MCF 10A (cell line): ENCODE measurements around the gene OAF. TPM values are rescaled to one million over a fixed set of nuclear protein-coding genes. Genes with fewer than 3 reads are reported as not detected.

Source experiments
- BruUV-seq: library from RNA; stranded (reverse); fragments of 400-500 nt; replicated peaks from 2 replicates; lab custom pipeline; 2021; lab: Mats Ljungman, UMichigan
- CTCF ChIA-PET: fragments of 300-600 bp; sonication (Branson Sonifier 250); formaldehyde crosslinking; extraction: SDS; loops from one replicate; lab custom pipeline; 2021; ENCODE audit warnings: antibody characterized with exemption, inconsistent platforms; lab: Yijun Ruan, JAX
- POLR2A ChIA-PET: fragments of 300-600, 350-650 bp; sonication (Branson Sonifier 250); formaldehyde crosslinking; extraction: SDS; loops from one replicate; lab custom pipeline; 2020; ENCODE audit warnings: antibody characterized with exemption, inconsistent platforms; lab: Yijun Ruan, JAX
- DNase-seq: peaks from one replicate; pipeline ENCODE4 v3.0.0-alpha.2; 2018; ENCODE audit not compliant: unreplicated experiment
- H3K27ac Mint-ChIP-seq: one replicate; pipeline ENCODE4 v1.8.0; 2022; ENCODE audit warnings: mild to moderate bottlenecking, low read depth, mixed read lengths; ENCODE audit not compliant: unreplicated experiment
- H3K27me3 Mint-ChIP-seq: one replicate; pipeline ENCODE4 v1.8.0; 2022; ENCODE audit warnings: mixed read lengths; ENCODE audit not compliant: insufficient read depth, unreplicated experiment
- H3K36me3 Mint-ChIP-seq: one replicate; pipeline ENCODE4 v1.8.0; 2022; ENCODE audit warnings: mild to moderate bottlenecking, moderate library complexity, mixed read lengths; ENCODE audit not compliant: insufficient read depth, unreplicated experiment
- H3K4me1 Mint-ChIP-seq: one replicate; pipeline ENCODE4 v1.8.0; 2022; ENCODE audit warnings: mixed read lengths; ENCODE audit not compliant: insufficient read depth, unreplicated experiment
- H3K4me3 Mint-ChIP-seq: one replicate; pipeline ENCODE4 v1.8.0; 2022; ENCODE audit warnings: mild to moderate bottlenecking, moderate library complexity, mixed read lengths; ENCODE audit not compliant: unreplicated experiment
- H3K9me3 Mint-ChIP-seq: one replicate; pipeline ENCODE4 v1.8.0; 2022; ENCODE audit warnings: mixed read lengths; ENCODE audit not compliant: unreplicated experiment
- CTCF ChIP-seq: fragments of 200-600 bp; IDR thresholded peaks from one replicate; pipeline ENCODE4 v1.8.0; 2022; ENCODE audit warnings: antibody characterized with exemption, mild to moderate bottlenecking; ENCODE audit not compliant: unreplicated experiment
- intact Hi-C: fragments of 100-400 bp; cut with micrococcal nuclease; formaldehyde crosslinking; loops from 2 replicates; pipeline ENCODE4 v1.14.1; 2022
- total RNA-seq: library from RNA; stranded (reverse); gene quantifications from 2 replicates; pipeline ENCODE4 v1.2.3, GENCODE V29; 2022

Gene OAF
- total RNA-seq, 1 experiment from 2014 or later: 21.6 TPM

GRCh38 chr11:120212926-120213325, 2.1 kb downstream of the OAF start:
- peaks cover 31% of the 10 kb centered on the region for H3K4me1 Mint-ChIP-seq
- no peaks in the 10 kb centered on the region for H3K9me3 Mint-ChIP-seq
- CTCF ChIA-PET: interaction anchor here (0.5 to 2.9 kb wide), 9 partner anchors 16 to 244 kb away, joined by 3 to 10 read pairs (median 4); no protein-coding TSS in a partner anchor
- DNase-seq: no peak
- no peaks in the 10 kb centered on the region for H3K36me3 Mint-ChIP-seq
- intact Hi-C loops: no loop called here
- POLR2A ChIA-PET: no interaction called here
- no peak for TF ChIP-seq CTCF
- no peak overlapping the region for H3K4me3 Mint-ChIP-seq
- no TSS peak for BruUV-seq
- H3K27me3 Mint-ChIP-seq: no peaks in the 10 kb centered on the region
- no peak overlapping the region for H3K27ac Mint-ChIP-seq

- no peak for TF ChIP-seq CTCF
- Mint-ChIP-seq H3K4me3 (no peak overlapping the region), H3K27ac (no peak overlapping the region), H3K27me3 (no peaks in the 10 kb centered on the region), H3K4me1 (peaks cover 17% of the 10 kb centered on the region), H3K36me3 (no peaks in the 10 kb centered on the region), H3K9me3 (no peaks in the 10 kb centered on the region)
- ChIA-PET POLR2A (interaction anchor here (0.7 to 1.0 kb wide), 2 partner anchors 9 to 43 kb away, joined by 3 to 5 read pairs; no protein-coding TSS in a partner anchor), CTCF (interaction anchor here (0.5 to 2.6 kb wide), 8 partner anchors 10 to 88 kb away, joined by 3 to 8 read pairs (median 4); no protein-coding TSS in a partner anchor)
- no TSS peak for BruUV-seq
- intact Hi-C loops: no loop called here
- DNase-seq: no peak
Measured at GRCh38 chr11:120214581-120214980, 3.7 kb downstream of the OAF start.

GRCh38 chr11:120215634-120216033, 4.8 kb downstream of the OAF start:
- Mint-ChIP-seq H3K4me1 (peaks cover 17% of the 10 kb centered on the region), H3K36me3 (peaks cover 5% of the 10 kb centered on the region), H3K9me3 (no peaks in the 10 kb centered on the region), H3K4me3 (no peak overlapping the region), H3K27me3 (no peaks in the 10 kb centered on the region), H3K27ac (peak overlapping the region; percentile 43)
- peak; percentile 44 for DNase-seq
- TF ChIP-seq CTCF: no peak
- CTCF ChIA-PET: interaction anchor here (0.6 to 2.6 kb wide), 8 partner anchors 14 to 198 kb away, joined by 3 to 8 read pairs (median 4); no protein-coding TSS in a partner anchor
- intact Hi-C loops: no loop called here
- BruUV-seq: no TSS peak
- POLR2A ChIA-PET: interaction anchor here (0.6 kb wide), 1 partner anchor 469 kb away, joined by 3 read pairs; no protein-coding TSS in a partner anchor

GRCh38 chr11:120216426-120217102, 5.7 kb downstream of the OAF start:
- no peak overlapping the region for H3K27ac Mint-ChIP-seq
- POLR2A ChIA-PET: interaction anchor here (0.5 to 0.7 kb wide), 2 partner anchors 12 to 81 kb away, joined by 3 read pairs; no protein-coding TSS in a partner anchor
- no peaks in the 10 kb centered on the region for H3K9me3 Mint-ChIP-seq
- no peak for DNase-seq
- BruUV-seq: no TSS peak
- no peaks in the 10 kb centered on the region for H3K27me3 Mint-ChIP-seq
- intact Hi-C loops: no loop called here
- CTCF ChIA-PET: interaction anchor here (0.9 to 1.4 kb wide), 6 partner anchors 13 to 85 kb away, joined by 3 to 6 read pairs (median 4); no protein-coding TSS in a partner anchor
- H3K4me1 Mint-ChIP-seq: peaks cover 17% of the 10 kb centered on the region
- no peak for TF ChIP-seq CTCF
- no peak overlapping the region for H3K4me3 Mint-ChIP-seq
- H3K36me3 Mint-ChIP-seq: peaks cover 5% of the 10 kb centered on the region
